GM18868 (cell line): ENCODE measurements around the gene SUN1.
"Not testable (repeated sequence)": the region's sequence is repeated elsewhere in the genome, so short reads cannot be mapped to it uniquely, and the experiment has no call there.

Source experiments
- ATAC-seq: cut with Tn5 transposase; IDR thresholded peaks from one replicate; pipeline ENCODE4 v1.9.1; 2021; ENCODE audit warnings: mild to moderate bottlenecking, moderate library complexity; ENCODE audit not compliant: unreplicated experiment

SUN1 gene

GRCh38 chr7:854118-854775 is 22.0 kb downstream of the SUN1 start:
- no peak for ATAC-seq

GRCh38 chr7:855686-856369 is 23.6 kb downstream of the SUN1 start:
- no peak for ATAC-seq

DNA sequence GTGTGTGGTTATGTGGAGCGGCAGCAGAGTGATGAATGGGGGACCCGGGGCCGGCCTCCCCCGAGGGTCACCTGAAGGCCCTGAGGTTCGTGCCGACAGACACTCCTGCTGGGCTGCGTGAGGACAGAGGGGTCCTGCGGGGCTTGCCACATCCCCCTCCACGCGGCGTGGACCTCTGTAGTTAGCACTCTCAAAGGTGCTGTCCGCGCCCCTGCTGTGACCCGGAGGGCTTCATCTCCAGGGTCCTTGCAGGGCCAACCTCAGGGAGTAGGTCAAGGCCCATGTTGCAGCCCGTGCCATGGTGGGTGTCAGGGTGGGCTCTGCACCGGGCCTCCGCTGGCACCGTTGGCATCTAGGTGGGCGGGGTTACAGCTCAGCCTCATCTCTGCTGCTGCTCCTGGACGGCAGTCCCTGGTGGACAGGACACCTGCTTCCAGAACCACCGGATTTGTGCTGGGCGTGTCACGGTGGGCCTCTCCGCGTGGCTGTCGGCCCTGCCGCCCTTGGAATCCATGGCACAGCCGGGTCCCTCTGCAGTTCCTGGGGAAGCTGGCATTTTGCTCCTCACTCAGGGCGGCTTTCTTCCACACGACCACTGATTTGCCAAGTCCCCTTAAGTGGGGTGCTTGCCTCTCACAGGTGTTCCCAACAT is 24.3 kb downstream of the SUN1 start:
- ATAC-seq, result no peak

DNA sequence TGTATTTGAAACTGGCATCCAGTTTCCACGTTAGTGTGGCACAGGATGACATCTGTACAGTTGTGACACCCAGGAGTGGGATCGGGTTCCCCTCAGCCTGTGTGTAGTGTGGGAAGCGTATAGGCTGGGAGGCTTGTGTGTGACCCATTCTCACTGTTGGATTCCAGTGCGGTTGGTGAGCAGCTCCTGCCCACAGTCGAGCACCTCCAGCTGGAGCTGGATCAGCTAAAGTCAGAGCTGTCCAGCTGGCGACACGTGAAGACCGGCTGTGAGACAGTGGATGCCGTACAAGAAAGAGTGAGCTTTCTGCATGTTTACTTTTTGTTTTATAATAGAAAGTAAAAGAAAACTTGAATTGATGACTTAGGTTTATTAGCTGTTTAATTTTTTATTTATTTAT is 25.4 kb downstream of the SUN1 start:
- no peak for ATAC-seq

- no peak for ATAC-seq
Observed at GRCh38 chr7:859359-860030, 27.2 kb downstream of the SUN1 start.

DNA sequence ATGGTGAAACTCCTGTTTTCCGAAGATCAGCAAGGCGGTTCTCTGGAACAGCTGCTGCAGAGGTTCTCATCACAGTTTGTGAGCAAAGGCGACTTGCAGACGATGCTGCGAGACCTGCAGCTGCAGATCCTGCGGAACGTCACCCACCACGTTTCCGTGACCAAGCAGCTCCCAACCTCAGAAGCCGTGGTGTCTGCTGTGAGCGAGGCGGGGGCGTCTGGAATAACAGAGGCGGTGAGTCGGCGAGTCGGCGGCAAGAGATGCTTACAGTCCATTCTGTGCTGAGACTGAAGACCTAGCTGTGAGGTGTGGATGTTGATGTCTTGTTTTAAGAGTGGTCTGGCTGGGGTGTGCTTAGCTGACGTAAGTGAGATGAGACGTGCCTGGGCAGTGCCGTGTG is 27.9 kb downstream of the SUN1 start:
- ATAC-seq, result no peak

GRCh38 chr7:861222-861621 is 28.9 kb downstream of the SUN1 start:
- no peak for ATAC-seq

- no peak for ATAC-seq
Observed at GRCh38 chr7:862157-862556, 29.9 kb downstream of the SUN1 start.

DNA sequence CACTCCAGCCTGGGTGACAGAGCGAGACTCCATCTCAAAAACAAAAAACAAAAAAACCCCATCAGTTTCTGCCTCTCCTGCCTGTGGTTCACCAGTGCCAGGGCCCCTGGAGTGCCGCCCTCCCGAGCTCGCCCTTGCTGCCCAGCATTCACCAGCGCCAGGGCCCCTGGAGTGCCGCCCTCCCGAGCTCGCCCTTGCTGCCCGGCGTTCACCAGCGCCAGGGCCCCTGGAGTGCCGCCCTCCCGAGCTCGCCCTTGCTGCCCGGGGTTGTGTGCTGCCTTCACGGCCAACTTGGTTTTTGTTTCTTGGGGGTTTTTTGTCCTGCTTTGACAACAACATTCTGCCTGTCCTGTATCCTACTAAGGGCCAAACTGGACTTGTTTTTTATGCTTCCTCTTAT is 30.8 kb downstream of the SUN1 start:
- no peak for ATAC-seq

DNA sequence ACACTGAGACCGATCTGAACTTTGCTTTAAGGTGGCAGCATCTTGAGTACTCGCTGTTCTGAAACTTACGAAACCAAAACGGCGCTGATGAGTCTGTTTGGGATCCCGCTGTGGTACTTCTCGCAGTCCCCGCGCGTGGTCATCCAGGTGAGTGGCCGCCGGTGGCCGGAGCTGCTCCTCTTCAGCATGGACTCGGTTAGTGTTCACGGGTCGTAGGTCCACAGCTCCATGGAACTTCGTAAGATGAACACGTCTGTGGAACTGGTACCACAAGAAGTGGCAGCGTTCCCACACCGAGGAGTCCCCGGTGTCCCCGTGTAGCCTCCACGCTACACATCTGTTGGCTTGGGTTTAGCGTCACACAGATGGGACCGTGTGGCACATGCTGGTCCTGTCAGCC is 33.6 kb downstream of the SUN1 start:
- no peak for ATAC-seq

DNA sequence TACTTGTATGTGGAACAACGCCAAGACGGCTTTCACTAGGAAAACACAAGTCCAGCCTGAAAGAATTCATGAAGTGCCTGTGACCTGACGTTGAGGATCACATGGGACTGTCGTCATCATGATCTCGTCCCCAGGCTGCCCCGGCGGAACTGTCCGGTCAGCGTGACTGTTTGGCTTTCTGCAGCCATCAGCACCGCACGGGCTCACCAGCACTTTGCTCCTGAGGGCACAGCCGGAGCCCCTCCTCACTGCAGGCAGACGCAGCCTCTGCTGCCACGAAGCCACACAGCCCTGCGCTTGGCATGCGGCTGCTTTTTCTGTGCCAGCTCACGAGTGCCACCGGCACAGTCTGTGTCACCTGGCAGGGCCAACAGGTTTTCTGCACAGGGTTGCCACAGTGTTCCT is 34.7 kb downstream of the SUN1 start:
- ATAC-seq, result no peak

DNA sequence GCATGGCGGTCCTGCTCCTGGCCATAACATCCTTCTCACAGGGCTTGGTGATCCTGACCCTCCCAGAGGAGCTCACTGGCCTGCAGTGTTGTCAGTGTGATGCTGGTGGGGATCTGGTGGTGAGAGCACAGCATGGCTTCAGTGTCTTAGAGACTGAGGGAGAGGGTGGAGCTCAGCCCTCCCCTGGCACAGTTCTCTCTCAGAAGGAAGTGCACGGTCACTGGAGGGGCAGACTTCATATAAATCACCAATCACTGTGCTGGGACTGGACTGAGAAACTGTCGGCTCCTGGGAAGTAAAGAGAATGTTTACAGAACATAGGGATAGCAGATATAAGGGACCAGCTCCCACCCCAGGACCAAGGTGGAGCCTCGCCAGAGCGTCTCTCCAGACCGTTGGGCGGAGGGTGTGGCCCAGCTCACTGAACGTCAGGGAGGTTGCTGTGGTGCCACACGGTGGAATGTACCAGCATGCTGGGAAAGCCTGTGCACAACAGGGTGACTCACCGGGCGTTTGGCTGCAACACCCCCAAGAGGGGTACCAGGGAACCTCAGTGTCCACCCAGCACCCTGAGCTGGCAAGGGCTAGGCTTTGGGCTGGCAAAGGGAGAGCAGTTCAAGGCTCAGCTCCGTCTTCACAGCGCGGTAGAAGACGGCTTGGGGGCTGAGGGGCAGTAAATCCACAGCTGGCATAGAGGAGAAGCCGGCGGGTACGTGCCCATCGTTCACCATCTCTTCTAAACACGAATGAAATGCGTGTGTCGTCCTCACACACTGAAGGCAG is 35.3 kb downstream of the SUN1 start:
- ATAC-seq, result no peak

- no peak for ATAC-seq
Observed at GRCh38 chr7:868189-868486, 35.9 kb downstream of the SUN1 start.

DNA sequence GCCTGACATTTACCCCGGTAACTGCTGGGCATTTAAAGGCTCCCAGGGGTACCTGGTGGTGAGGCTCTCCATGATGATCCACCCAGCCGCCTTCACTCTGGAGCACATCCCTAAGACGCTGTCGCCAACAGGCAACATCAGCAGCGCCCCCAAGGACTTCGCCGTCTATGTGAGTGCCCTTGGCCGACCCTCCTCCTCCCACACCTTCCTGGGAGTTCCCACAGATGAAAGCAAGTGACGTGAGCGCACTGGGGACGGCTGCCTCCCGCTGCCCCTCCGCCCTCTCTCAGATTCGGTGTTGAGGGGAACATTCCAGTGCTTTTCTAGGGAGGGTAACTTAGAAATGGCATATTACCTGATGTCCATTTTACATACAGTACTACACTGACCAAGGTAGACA is 37.1 kb downstream of the SUN1 start:
- ATAC-seq, result no peak

- ATAC-seq, result no peak
Observed at GRCh38 chr7:871900-872537, 39.7 kb downstream of the SUN1 start.

- ATAC-seq, result not testable (repeated sequence)
Observed at GRCh38 chr7:872685-873084, 40.4 kb downstream of the SUN1 start.

DNA sequence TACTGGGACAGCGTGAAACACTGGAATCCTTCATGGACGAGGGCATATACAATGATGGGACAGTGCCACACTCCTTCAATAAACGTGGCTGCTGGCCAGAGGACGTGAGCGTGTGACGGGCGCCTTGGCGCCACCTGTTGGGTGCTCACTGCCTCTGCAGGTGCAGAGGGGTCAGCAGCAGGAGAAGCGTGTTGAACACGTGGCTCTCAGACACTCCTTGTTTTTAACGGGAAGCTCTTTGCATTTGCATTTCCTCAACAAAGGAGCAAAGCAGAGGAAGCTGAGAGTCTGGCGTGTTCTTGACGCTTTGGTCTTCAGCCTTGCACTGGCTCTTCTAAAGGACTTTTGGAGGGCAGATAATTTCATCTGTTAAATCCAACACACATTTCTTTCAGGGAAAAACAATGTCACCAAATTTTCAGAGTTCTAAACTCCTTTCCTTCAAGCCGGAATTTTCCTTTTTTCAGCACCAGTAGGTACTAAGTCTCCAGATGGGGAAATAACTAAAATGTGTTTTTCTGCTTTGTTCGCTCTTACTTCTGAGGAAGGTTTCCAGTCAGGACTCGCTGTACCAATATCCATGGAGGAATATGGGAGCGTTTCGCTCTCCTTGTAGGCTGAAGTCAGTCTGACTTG is 41.2 kb downstream of the SUN1 start:
- no peak for ATAC-seq

- no peak for ATAC-seq
Observed at GRCh38 chr7:874031-874749, 41.9 kb downstream of the SUN1 start.

GRCh38 chr7:875051-875450 is 42.8 kb downstream of the SUN1 start:
- ATAC-seq, result no peak
